Activated CD8-positive, alpha-beta T cell treated with anti-CD3 and anti-CD28 coated beads for 36 hours (primary cell): ENCODE data around the gene PPARG. TPM values are rescaled to one million over a fixed set of nuclear protein-coding genes. Genes with fewer than 3 reads are reported as not detected.
"Not testable (repeated sequence)": the region's sequence is repeated elsewhere in the genome, so short reads cannot be mapped to it uniquely, and the experiment has no call there.

Experiments
- ATAC-seq: fragments of 200-7000 bp; cut with Tn5 transposase; one replicate; pipeline ENCODE4 v1.10.0; 2021; ENCODE audit warnings: mild to moderate bottlenecking, moderate library complexity
- CTCF ChIA-PET: fragments of 350-600 bp; sonication (Branson Sonifier 250); formaldehyde crosslinking; loops from one replicate; lab custom pipeline; 2021; ENCODE audit warnings: antibody characterized with exemption; lab: Charles Lee
- POLR2A ChIA-PET: fragments of 350-600 bp; sonication (Branson Sonifier 250); formaldehyde crosslinking; loops from one replicate; lab custom pipeline; 2021; ENCODE audit warnings: antibody characterized with exemption; lab: Charles Lee
- DNase-seq: peaks from one replicate; pipeline ENCODE4 v3.0.0-alpha.2; 2020
- H3K27ac Mint-ChIP-seq: one replicate; pipeline ENCODE4 v1.8.0; 2021; ENCODE audit warnings: mild to moderate bottlenecking, mixed read lengths
- H3K27me3 Mint-ChIP-seq: one replicate; pipeline ENCODE4 v1.8.0; 2021; ENCODE audit warnings: mixed read lengths
- H3K36me3 Mint-ChIP-seq: one replicate; pipeline ENCODE4 v1.8.0; 2021; ENCODE audit warnings: low read depth, mixed read lengths
- H3K4me1 Mint-ChIP-seq: one replicate; pipeline ENCODE4 v1.8.0; 2021; ENCODE audit warnings: low read depth, mixed read lengths
- H3K4me3 Mint-ChIP-seq: one replicate; pipeline ENCODE4 v1.8.0; 2021; ENCODE audit warnings: mild to moderate bottlenecking, moderate library complexity, mixed read lengths
- H3K9me3 Mint-ChIP-seq: one replicate; pipeline ENCODE4 v1.8.0; 2021; ENCODE audit warnings: mixed read lengths
- intact Hi-C: fragments of 100-400 bp; cut with micrococcal nuclease; formaldehyde crosslinking; loops from one replicate; pipeline ENCODE4 v1.10.0; 2022
- total RNA-seq, 2 experiments: library from RNA; stranded (reverse); gene quantifications; one replicate each; pipeline ENCODE4 v1.2.3, GENCODE V29; 2021
- TF ChIP-seq, protein P1 (sequence below): fragments of 200-600 bp; IDR thresholded peaks from one replicate; pipeline ENCODE4 v1.8.0; 2022; ENCODE audit warnings: antibody characterized with exemption, mild to moderate bottlenecking

PPARG gene
- total RNA-seq, 2 experiments from 2014 or later: 0.41 to 0.63 TPM

GRCh38 chr3:12380461-12380860 lies 91.6 kb downstream of the PPARG start:
- Mint-ChIP-seq H3K9me3 (no peaks in the 10 kb centered on the region), H3K4me1 (peaks cover 18% of the 10 kb centered on the region), H3K27ac (no peak overlapping the region), H3K36me3 (no peaks in the 10 kb centered on the region), H3K4me3 (no peak overlapping the region), H3K27me3 (peaks cover 2% of the 10 kb centered on the region)
- intact Hi-C loops: no loop called here
- ChIA-PET CTCF (no interaction called here), POLR2A (no interaction called here)
- ATAC-seq: no peak
- DNase-seq: no peak
- TF ChIP-seq, protein P1, sequence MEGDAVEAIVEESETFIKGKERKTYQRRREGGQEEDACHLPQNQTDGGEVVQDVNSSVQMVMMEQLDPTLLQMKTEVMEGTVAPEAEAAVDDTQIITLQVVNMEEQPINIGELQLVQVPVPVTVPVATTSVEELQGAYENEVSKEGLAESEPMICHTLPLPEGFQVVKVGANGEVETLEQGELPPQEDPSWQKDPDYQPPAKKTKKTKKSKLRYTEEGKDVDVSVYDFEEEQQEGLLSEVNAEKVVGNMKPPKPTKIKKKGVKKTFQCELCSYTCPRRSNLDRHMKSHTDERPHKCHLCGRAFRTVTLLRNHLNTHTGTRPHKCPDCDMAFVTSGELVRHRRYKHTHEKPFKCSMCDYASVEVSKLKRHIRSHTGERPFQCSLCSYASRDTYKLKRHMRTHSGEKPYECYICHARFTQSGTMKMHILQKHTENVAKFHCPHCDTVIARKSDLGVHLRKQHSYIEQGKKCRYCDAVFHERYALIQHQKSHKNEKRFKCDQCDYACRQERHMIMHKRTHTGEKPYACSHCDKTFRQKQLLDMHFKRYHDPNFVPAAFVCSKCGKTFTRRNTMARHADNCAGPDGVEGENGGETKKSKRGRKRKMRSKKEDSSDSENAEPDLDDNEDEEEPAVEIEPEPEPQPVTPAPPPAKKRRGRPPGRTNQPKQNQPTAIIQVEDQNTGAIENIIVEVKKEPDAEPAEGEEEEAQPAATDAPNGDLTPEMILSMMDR: no peak

- H3K27me3 Mint-ChIP-seq: peaks cover 6% of the 10 kb centered on the region
- intact Hi-C loops: no loop called here
- TF ChIP-seq, protein P1: no peak
- H3K36me3 Mint-ChIP-seq: no peaks in the 10 kb centered on the region
- ATAC-seq: no peak
- H3K27ac Mint-ChIP-seq: no peak overlapping the region
- no peak for DNase-seq
- POLR2A ChIA-PET: interaction anchor here (0.7 kb wide), 1 partner anchor 184 kb away, joined by 3 read pairs; no protein-coding TSS in a partner anchor
- peaks cover 18% of the 10 kb centered on the region for H3K4me1 Mint-ChIP-seq
- CTCF ChIA-PET: no interaction called here
- H3K4me3 Mint-ChIP-seq: no peak overlapping the region
- H3K9me3 Mint-ChIP-seq: no peaks in the 10 kb centered on the region
Observed at GRCh38 chr3:12381199-12381598, 92.3 kb downstream of the PPARG start.

DNA sequence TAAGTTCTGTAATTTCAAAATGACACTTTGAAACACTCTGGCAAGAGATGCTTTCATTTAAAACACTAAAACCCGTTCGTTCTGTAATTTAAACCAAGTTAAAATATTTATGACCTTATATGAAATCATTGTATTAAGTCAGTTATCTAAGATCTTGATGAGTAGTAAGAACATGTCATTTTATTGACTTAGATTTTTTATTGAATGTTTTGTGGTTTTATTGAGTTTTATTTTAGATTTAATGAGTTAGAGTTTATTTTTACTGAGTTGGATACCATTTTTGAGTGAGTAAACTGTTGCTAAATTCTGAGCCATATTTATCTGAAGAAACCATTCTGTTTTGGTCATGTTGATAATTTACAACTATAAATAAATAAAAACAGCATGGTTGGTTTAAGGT lies 94.3 kb downstream of the PPARG start:
- DNase-seq (no peak), ATAC-seq (no peak)
- Mint-ChIP-seq H3K36me3 (no peaks in the 10 kb centered on the region), H3K27ac (no peak overlapping the region), H3K27me3 (peaks cover 12% of the 10 kb centered on the region), H3K9me3 (no peaks in the 10 kb centered on the region), H3K4me3 (no peak overlapping the region), H3K4me1 (peaks cover 18% of the 10 kb centered on the region)
- POLR2A ChIA-PET: no interaction called here
- intact Hi-C loops: no loop called here
- TF ChIP-seq, protein P1: no peak
- CTCF ChIA-PET: no interaction called here

DNA sequence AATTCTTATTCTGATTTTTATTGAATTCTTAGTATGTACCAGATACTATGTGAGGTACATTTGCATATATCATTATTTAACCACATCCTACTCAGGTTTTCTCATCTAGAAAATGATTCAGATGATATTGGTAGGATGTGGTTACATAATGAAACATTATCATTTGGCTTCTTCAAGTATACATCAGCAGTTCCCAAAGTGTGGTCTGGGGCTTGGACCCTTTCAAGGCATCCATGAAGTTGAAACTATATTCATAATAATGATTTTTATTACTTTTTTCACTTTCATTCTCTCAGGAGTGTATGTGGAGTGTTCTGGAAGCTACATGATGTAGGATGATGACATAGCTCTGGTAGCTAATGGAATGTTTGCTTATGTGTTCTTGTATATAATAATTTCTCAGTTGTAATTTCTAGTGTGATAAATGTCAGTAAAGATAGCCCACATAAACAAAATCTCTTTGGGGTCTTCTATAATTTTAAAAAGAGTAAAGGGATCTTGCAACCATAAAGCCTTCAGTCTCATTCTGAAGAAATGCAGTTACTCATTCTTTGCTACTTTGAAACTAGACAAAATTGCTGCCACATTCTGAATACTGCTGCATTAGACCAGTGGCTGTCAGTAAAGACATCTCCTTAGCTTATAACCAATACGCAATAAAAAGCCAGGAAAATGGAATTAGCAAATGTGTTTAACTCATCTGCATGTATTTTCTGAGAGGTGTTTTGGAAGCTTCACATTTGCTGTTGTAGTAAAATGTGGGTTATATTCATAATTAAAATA lies 95.8 kb downstream of the PPARG start:
- intact Hi-C loops: no loop called here
- ChIA-PET POLR2A (interaction anchor here (1.0 kb wide), 1 partner anchor 10 kb away, joined by 4 read pairs; no protein-coding TSS in a partner anchor), CTCF (interaction anchor here (0.9 kb wide), 1 partner anchor 95 kb away, joined by 3 read pairs; no protein-coding TSS in a partner anchor)

GRCh38 chr3:12386514-12387291 lies 97.8 kb downstream of the PPARG start:
- H3K9me3 Mint-ChIP-seq, CTCF ChIA-PET, H3K36me3 Mint-ChIP-seq, DNase-seq, H3K4me1 Mint-ChIP-seq, H3K27ac Mint-ChIP-seq, H3K4me3 Mint-ChIP-seq, intact Hi-C loops, ATAC-seq, POLR2A ChIA-PET: not testable (repeated sequence)
- peaks cover 21% of the 10 kb centered on the region for H3K27me3 Mint-ChIP-seq

More for the DNA sequence above, 95.8 kb downstream of the PPARG start:
- peaks cover 17% of the 10 kb centered on the region for H3K4me1 Mint-ChIP-seq
- H3K36me3 Mint-ChIP-seq: no peaks in the 10 kb centered on the region
- peaks cover 17% of the 10 kb centered on the region for H3K27me3 Mint-ChIP-seq
- no peak overlapping the region for H3K4me3 Mint-ChIP-seq
- H3K27ac Mint-ChIP-seq: no peak overlapping the region
- TF ChIP-seq, protein P1: no peak
- no peaks in the 10 kb centered on the region for H3K9me3 Mint-ChIP-seq
- ATAC-seq: peak; percentile 58
- DNase-seq: peak; percentile 42
